ENCODE data around the gene HOXA10. TPM values are rescaled to one million over a fixed set of nuclear protein-coding genes. Genes with fewer than 3 reads are reported as not detected.
A peak's percentile ranks its signal among the peaks of the same experiment; 100 is the strongest.

The HOXA10 gene
- polyA plus RNA-seq, 3 donors: 0.09 to 3.2 (median 0.33) TPM

DNA sequence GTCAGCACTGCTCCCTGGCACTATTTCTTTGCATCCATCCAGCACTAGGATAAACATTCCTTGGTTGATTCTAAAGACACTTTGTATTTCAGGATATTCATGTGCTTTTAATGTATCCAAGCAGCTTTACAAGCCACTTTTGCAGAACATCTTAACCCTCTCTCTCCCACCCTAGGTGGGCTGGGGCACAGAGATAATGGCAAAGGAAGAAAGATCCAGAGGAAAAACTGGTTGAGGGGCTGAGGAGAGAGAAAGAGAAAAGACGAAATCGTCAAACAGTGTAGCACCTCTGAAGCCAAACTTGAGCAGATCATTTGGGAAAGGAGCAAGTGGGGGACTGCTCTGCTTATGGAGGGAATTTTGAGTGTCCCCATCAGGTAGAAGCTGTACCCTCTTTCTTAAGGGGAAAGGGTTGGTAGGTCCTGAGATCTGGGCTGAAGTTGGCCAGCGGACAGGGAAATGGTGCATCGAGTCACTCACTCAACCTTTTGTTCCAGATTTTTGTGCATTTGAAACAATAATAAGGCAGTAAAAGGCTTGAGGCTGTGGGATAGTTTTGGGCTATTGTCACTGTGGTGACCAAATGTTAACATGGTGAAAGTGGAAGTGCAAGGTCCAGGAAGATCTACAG lies 30.0 kb upstream of the HOXA10 start:
- DNase-seq: no peak
- peaks cover 50% of the 10 kb centered on the region for H3K4me1 Mint-ChIP-seq

DNA sequence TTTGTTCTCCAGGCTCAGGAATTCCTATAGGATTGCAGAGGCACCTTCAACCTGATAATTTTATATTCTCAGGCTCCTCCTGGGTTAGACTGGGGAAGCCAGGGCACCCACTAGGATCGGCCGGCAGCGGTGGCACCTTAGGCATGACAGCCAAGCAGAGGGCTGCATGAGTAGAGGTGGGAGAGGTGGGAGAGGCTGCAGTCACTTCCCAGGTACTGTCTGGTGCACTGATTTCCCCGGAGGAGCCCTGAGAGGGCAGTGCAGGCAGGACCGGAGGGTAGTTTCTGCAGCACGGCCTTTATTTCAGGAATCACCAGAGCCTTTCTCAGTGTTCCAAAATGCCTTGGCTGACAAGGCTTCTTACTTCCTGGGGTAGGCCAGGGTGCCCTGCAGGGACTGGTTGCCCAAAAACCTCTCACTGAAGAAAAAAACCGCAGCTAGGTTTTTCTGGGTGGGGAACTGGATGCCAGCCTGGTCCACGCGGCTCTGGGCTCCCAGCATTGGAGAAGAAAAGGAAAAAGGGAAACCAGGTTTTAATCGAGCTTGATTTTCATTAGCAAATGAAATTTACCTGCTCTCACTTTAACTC lies 29.3 kb upstream of the HOXA10 start:
- no peak overlapping the region for H3K9ac ChIP-seq (ENCODE audit: insufficient read depth, low read length, poor library complexity, severe bottlenecking)
- no peak overlapping the region for H3K4me2 ChIP-seq (replicated peaks; ENCODE audit: extremely low read depth, low read length, poor library complexity, severe bottlenecking)
- no peak overlapping the region for H3K27ac ChIP-seq (ENCODE audit: low read depth in 1 of 2, low read length in 2 of 2)
- H3K27me3 Mint-ChIP-seq (ENCODE audit: low read depth in 3 of 3): peaks cover 92 to 96% (median 94%) of the 10 kb centered on the region in 3 donors
- H3K4me1 ChIP-seq (ENCODE audit: control insufficient read depth in 1 of 2, insufficient read depth in 2 of 2, low read length in 2 of 2): peaks cover 41 to 48% of the 10 kb centered on the region in 2 donors
- peaks cover 56% of the 10 kb centered on the region for H3K4me1 Mint-ChIP-seq
- no peaks in the 10 kb centered on the region for H3K36me3 ChIP-seq (replicated peaks in 1 of 2; ENCODE audit: control insufficient read depth in 1 of 2, insufficient read depth in 2 of 2, low read length in 2 of 2)
- no peak overlapping the region for H2AFZ ChIP-seq (ENCODE audit: insufficient read depth, low read depth, low read length, poor library complexity, severe bottlenecking)
- DNase-seq: no peak
- H4K20me1 ChIP-seq (ENCODE audit: insufficient read depth, low read length): no peaks in the 10 kb centered on the region
- WGBS (ENCODE audit: insufficient coverage): 7% methylated on average over 7 of the region's 10 CpGs
- H3K4me3 ChIP-seq (replicated peaks in 1 of 3; ENCODE audit: low read depth in 2 of 3, low read length in 3 of 3): no peak overlapping the region
- peaks cover 0 to 43% (median 28%) of the 10 kb centered on the region in 7 donors for H3K9me3 Mint-ChIP-seq
- peak overlapping the region in 1 of 2 donors; percentile 89 for H3K4me3 Mint-ChIP-seq
- no peaks in the 10 kb centered on the region for H3K79me2 ChIP-seq (ENCODE audit: insufficient read depth, low read length)
- H3K27me3 ChIP-seq (ENCODE audit: control insufficient read depth in 2 of 2, insufficient read depth in 2 of 2, low read length in 2 of 2): peaks cover 88 to 94% of the 10 kb centered on the region in 2 donors
- peaks cover 8 to 20% of the 10 kb centered on the region in 2 donors for H3K36me3 Mint-ChIP-seq
- intact Hi-C loops (cut with micrococcal nuclease): loop anchor here (5.0 to 10.0 kb wide), 3 partner anchors 36 to 891 kb away; partner anchors contain the start of genes EVX1 (in 1 of the 2) and HOXA9 (in 1 of the 2)
- TF ChIP-seq, protein P1, sequence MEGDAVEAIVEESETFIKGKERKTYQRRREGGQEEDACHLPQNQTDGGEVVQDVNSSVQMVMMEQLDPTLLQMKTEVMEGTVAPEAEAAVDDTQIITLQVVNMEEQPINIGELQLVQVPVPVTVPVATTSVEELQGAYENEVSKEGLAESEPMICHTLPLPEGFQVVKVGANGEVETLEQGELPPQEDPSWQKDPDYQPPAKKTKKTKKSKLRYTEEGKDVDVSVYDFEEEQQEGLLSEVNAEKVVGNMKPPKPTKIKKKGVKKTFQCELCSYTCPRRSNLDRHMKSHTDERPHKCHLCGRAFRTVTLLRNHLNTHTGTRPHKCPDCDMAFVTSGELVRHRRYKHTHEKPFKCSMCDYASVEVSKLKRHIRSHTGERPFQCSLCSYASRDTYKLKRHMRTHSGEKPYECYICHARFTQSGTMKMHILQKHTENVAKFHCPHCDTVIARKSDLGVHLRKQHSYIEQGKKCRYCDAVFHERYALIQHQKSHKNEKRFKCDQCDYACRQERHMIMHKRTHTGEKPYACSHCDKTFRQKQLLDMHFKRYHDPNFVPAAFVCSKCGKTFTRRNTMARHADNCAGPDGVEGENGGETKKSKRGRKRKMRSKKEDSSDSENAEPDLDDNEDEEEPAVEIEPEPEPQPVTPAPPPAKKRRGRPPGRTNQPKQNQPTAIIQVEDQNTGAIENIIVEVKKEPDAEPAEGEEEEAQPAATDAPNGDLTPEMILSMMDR (IDR thresholded peaks at IDR 0.05): no peak
- peaks cover 0 to 38% of the 10 kb centered on the region in 2 donors for H3K9me3 ChIP-seq (replicated peaks in 1 of 2; ENCODE audit: control insufficient read depth in 1 of 2, insufficient read depth in 1 of 2, low read length in 2 of 2)
- no peak overlapping the region for H3K27ac Mint-ChIP-seq

More for the DNA sequence above, 30.0 kb upstream of the HOXA10 start:
- intact Hi-C loops (cut with micrococcal nuclease): loop anchor here (5.0 to 10.0 kb wide), 3 partner anchors 37 to 891 kb away; partner anchors contain the start of genes EVX1 (in 1 of the 2) and HOXA9 (in 1 of the 2)
- Histone ChIP-seq H3K4me2 (replicated peaks; ENCODE audit: extremely low read depth, low read length, poor library complexity, severe bottlenecking) (no peak overlapping the region), H3K4me1 (ENCODE audit: control insufficient read depth in 1 of 2, insufficient read depth in 2 of 2, low read length in 2 of 2) (peaks cover 37 to 43% of the 10 kb centered on the region in 2 donors), H2AFZ (ENCODE audit: insufficient read depth, low read depth, low read length, poor library complexity, severe bottlenecking) (no peak overlapping the region), H3K27me3 (ENCODE audit: control insufficient read depth in 2 of 2, insufficient read depth in 2 of 2, low read length in 2 of 2) (peaks cover 88 to 94% of the 10 kb centered on the region in 2 donors), H3K4me3 (replicated peaks in 1 of 3; ENCODE audit: low read depth in 2 of 3, low read length in 3 of 3) (no peak overlapping the region), H3K9me3 (replicated peaks in 1 of 2; ENCODE audit: control insufficient read depth in 1 of 2, insufficient read depth in 1 of 2, low read length in 2 of 2) (peaks cover 0 to 34% of the 10 kb centered on the region in 2 donors), H4K20me1 (ENCODE audit: insufficient read depth, low read length) (no peaks in the 10 kb centered on the region), H3K36me3 (replicated peaks in 1 of 2; ENCODE audit: control insufficient read depth in 1 of 2, insufficient read depth in 2 of 2, low read length in 2 of 2) (no peaks in the 10 kb centered on the region), H3K9ac (ENCODE audit: insufficient read depth, low read length, poor library complexity, severe bottlenecking) (no peak overlapping the region), H3K27ac (ENCODE audit: low read depth in 1 of 2, low read length in 2 of 2) (no peak overlapping the region), H3K79me2 (ENCODE audit: insufficient read depth, low read length) (no peaks in the 10 kb centered on the region)
- WGBS (ENCODE audit: insufficient coverage): 25% methylated on average over 4 of the region's 4 CpGs
- no peak overlapping the region for H3K27ac Mint-ChIP-seq
- TF ChIP-seq, protein P1 (IDR thresholded peaks at IDR 0.05): no peak
- peaks cover 92 to 96% (median 94%) of the 10 kb centered on the region in 3 donors for H3K27me3 Mint-ChIP-seq (ENCODE audit: low read depth in 3 of 3)
- H3K9me3 Mint-ChIP-seq: peaks cover 0 to 42% (median 25%) of the 10 kb centered on the region in 7 donors
- peaks cover 8 to 20% of the 10 kb centered on the region in 2 donors for H3K36me3 Mint-ChIP-seq
- peak overlapping the region in 1 of 2 donors; percentile 89 for H3K4me3 Mint-ChIP-seq

All from CD14-positive monocyte (primary cell).